Activated CD4-positive, alpha-beta memory T cell treated with anti-CD3 and anti-CD28 coated beads for 36 hours (primary cell): ENCODE data around the gene AP2A2. TPM values are rescaled to one million over a fixed set of nuclear protein-coding genes. Genes with fewer than 3 reads are reported as not detected.

Source experiments
- CTCF ChIA-PET: fragments of 350-600 bp; sonication (Branson Sonifier 250); formaldehyde crosslinking; loops from one replicate; lab custom pipeline; 2021; ENCODE audit warnings: antibody characterized with exemption, inconsistent platforms; lab: Charles Lee
- POLR2A ChIA-PET: fragments of 350-600 bp; sonication (Branson Sonifier 250); formaldehyde crosslinking; loops from one replicate; lab custom pipeline; 2021; ENCODE audit warnings: antibody characterized with exemption; lab: Charles Lee
- DNase-seq: peaks from one replicate; pipeline ENCODE4 v3.0.0-alpha.2; 2020
- H3K27ac Mint-ChIP-seq: one replicate; pipeline ENCODE4 v1.8.0; 2021; ENCODE audit warnings: mixed read lengths
- H3K27me3 Mint-ChIP-seq: one replicate; pipeline ENCODE4 v1.8.0; 2021; ENCODE audit warnings: mixed read lengths
- H3K36me3 Mint-ChIP-seq: one replicate; pipeline ENCODE4 v1.8.0; 2021; ENCODE audit warnings: mixed read lengths
- H3K4me1 Mint-ChIP-seq: one replicate; pipeline ENCODE4 v1.8.0; 2021; ENCODE audit warnings: low read depth, mixed read lengths
- H3K4me3 Mint-ChIP-seq: one replicate; pipeline ENCODE4 v1.8.0; 2021; ENCODE audit warnings: mild to moderate bottlenecking, mixed read lengths
- H3K9me3 Mint-ChIP-seq: one replicate; pipeline ENCODE4 v1.8.0; 2021; ENCODE audit warnings: mixed read lengths
- intact Hi-C: fragments of 100-400 bp; cut with micrococcal nuclease; formaldehyde crosslinking; loops from one replicate; pipeline ENCODE4 v1.15.1; 2023
- total RNA-seq, 2 experiments: library from RNA; stranded (reverse); gene quantifications; one replicate each; pipeline ENCODE4 v1.2.3, GENCODE V29; 2021

AP2A2 gene
- total RNA-seq, 2 experiments from 2014 or later = 42.8 to 44.1 TPM

- Mint-ChIP-seq H3K9me3 (no peaks in the 10 kb centered on the region), H3K4me1 (peaks cover 18% of the 10 kb centered on the region), H3K4me3 (no peak overlapping the region), H3K27me3 (no peaks in the 10 kb centered on the region), H3K36me3 (no peaks in the 10 kb centered on the region), H3K27ac (no peak overlapping the region)
- ChIA-PET CTCF (no interaction called here), POLR2A (no interaction called here)
- intact Hi-C loops = no loop called here
- no peak for DNase-seq
Measured at GRCh38 chr11:1019321-1019910, 93.7 kb downstream of the AP2A2 start.

- H3K9me3 Mint-ChIP-seq = no peaks in the 10 kb centered on the region
- peaks cover 18% of the 10 kb centered on the region for H3K4me1 Mint-ChIP-seq
- intact Hi-C loops = no loop called here
- ChIA-PET CTCF (no interaction called here), POLR2A (no interaction called here)
- DNase-seq = no peak
- H3K27ac Mint-ChIP-seq = no peak overlapping the region
- no peaks in the 10 kb centered on the region for H3K27me3 Mint-ChIP-seq
- H3K36me3 Mint-ChIP-seq = no peaks in the 10 kb centered on the region
- no peak overlapping the region for H3K4me3 Mint-ChIP-seq
Measured at GRCh38 chr11:1020211-1020905, 94.7 kb downstream of the AP2A2 start.

GRCh38 chr11:1022411-1022810 is 96.7 kb downstream of the AP2A2 start:
- POLR2A ChIA-PET = no interaction called here
- no peak for DNase-seq
- H3K9me3 Mint-ChIP-seq = no peaks in the 10 kb centered on the region
- H3K27ac Mint-ChIP-seq = no peak overlapping the region
- H3K4me3 Mint-ChIP-seq = no peak overlapping the region
- no peaks in the 10 kb centered on the region for H3K27me3 Mint-ChIP-seq
- intact Hi-C loops = no loop called here
- peaks cover 8% of the 10 kb centered on the region for H3K4me1 Mint-ChIP-seq
- CTCF ChIA-PET = interaction anchor here (0.6 kb wide), 1 partner anchor 182 kb away, joined by 3 read pairs; no protein-coding TSS in a partner anchor
- no peaks in the 10 kb centered on the region for H3K36me3 Mint-ChIP-seq

- Mint-ChIP-seq H3K27ac (no peak overlapping the region), H3K4me3 (no peak overlapping the region), H3K9me3 (no peaks in the 10 kb centered on the region), H3K36me3 (no peaks in the 10 kb centered on the region), H3K27me3 (no peaks in the 10 kb centered on the region), H3K4me1 (peaks cover 2% of the 10 kb centered on the region)
- DNase-seq = no peak
- intact Hi-C loops = no loop called here
- POLR2A ChIA-PET = no interaction called here
- CTCF ChIA-PET = interaction anchor here (0.6 kb wide), 1 partner anchor 182 kb away, joined by 3 read pairs; no protein-coding TSS in a partner anchor
Measured at GRCh38 chr11:1022908-1023810, 97.5 kb downstream of the AP2A2 start.

- CTCF ChIA-PET = no interaction called here
- H3K27ac Mint-ChIP-seq = no peak overlapping the region
- intact Hi-C loops = no loop called here
Measured at GRCh38 chr11:1023811-1024596, 98.3 kb downstream of the AP2A2 start.

GRCh38 chr11:1024597-1025409 is 99.1 kb downstream of the AP2A2 start:
- H3K27me3 Mint-ChIP-seq = no peaks in the 10 kb centered on the region
- no peaks in the 10 kb centered on the region for H3K4me1 Mint-ChIP-seq
- CTCF ChIA-PET = no interaction called here
- DNase-seq = no peak
- H3K27ac Mint-ChIP-seq = no peak overlapping the region
- no peak overlapping the region for H3K4me3 Mint-ChIP-seq
- H3K36me3 Mint-ChIP-seq = no peaks in the 10 kb centered on the region
- H3K9me3 Mint-ChIP-seq = no peaks in the 10 kb centered on the region
- POLR2A ChIA-PET = no interaction called here
- intact Hi-C loops = no loop called here

More at GRCh38 chr11:1023811-1024596, 98.3 kb downstream of the AP2A2 start:
- POLR2A ChIA-PET = no interaction called here
- DNase-seq = no peak
- no peak overlapping the region for H3K4me3 Mint-ChIP-seq
- no peaks in the 10 kb centered on the region for H3K4me1 Mint-ChIP-seq
- H3K9me3 Mint-ChIP-seq = no peaks in the 10 kb centered on the region
- H3K27me3 Mint-ChIP-seq = no peaks in the 10 kb centered on the region
- no peaks in the 10 kb centered on the region for H3K36me3 Mint-ChIP-seq

GRCh38 chr11:1025410-1026162 is 99.9 kb downstream of the AP2A2 start:
- ChIA-PET POLR2A (no interaction called here), CTCF (no interaction called here)
- H3K27me3 Mint-ChIP-seq = no peaks in the 10 kb centered on the region
- no peaks in the 10 kb centered on the region for H3K9me3 Mint-ChIP-seq
- H3K4me3 Mint-ChIP-seq = no peak overlapping the region
- H3K4me1 Mint-ChIP-seq = no peaks in the 10 kb centered on the region
- no peak for DNase-seq
- intact Hi-C loops = no loop called here
- H3K27ac Mint-ChIP-seq = no peak overlapping the region
- H3K36me3 Mint-ChIP-seq = no peaks in the 10 kb centered on the region

GRCh38 chr11:1026163-1026450 is 100.4 kb downstream of the AP2A2 start:
- DNase-seq = no peak
- Mint-ChIP-seq H3K9me3 (no peaks in the 10 kb centered on the region), H3K27me3 (no peaks in the 10 kb centered on the region), H3K36me3 (no peaks in the 10 kb centered on the region), H3K4me3 (no peak overlapping the region), H3K27ac (no peak overlapping the region), H3K4me1 (no peaks in the 10 kb centered on the region)
- CTCF ChIA-PET = no interaction called here
- intact Hi-C loops = no loop called here
- POLR2A ChIA-PET = no interaction called here

- Mint-ChIP-seq H3K27ac (no peak overlapping the region), H3K4me3 (no peak overlapping the region), H3K9me3 (no peaks in the 10 kb centered on the region), H3K27me3 (no peaks in the 10 kb centered on the region), H3K36me3 (no peaks in the 10 kb centered on the region), H3K4me1 (no peaks in the 10 kb centered on the region)
- no peak for DNase-seq
- CTCF ChIA-PET = no interaction called here
- POLR2A ChIA-PET = no interaction called here
- intact Hi-C loops = no loop called here
Measured at GRCh38 chr11:1026641-1027482, 101.2 kb downstream of the AP2A2 start.

GRCh38 chr11:1027483-1028290 is 102.0 kb downstream of the AP2A2 start:
- Mint-ChIP-seq H3K4me1 (no peaks in the 10 kb centered on the region), H3K36me3 (no peaks in the 10 kb centered on the region), H3K4me3 (no peak overlapping the region), H3K27ac (no peak overlapping the region), H3K27me3 (no peaks in the 10 kb centered on the region), H3K9me3 (peaks cover 6% of the 10 kb centered on the region)
- CTCF ChIA-PET = no interaction called here
- POLR2A ChIA-PET = no interaction called here
- intact Hi-C loops = no loop called here
- no peak for DNase-seq
